Bronchial smooth muscle cell (primary cell): ENCODE data around the gene MAEL. TPM values are rescaled to one million over a fixed set of nuclear protein-coding genes. Genes with fewer than 3 reads are reported as not detected.

Experiments used
- total RNA-seq: library from RNA; depleted of rRNA; stranded (reverse); fragments of >200 nt; gene quantifications from 2 replicates; pipeline ENCODE4 v1.2.1, GENCODE V29; 2014

Gene MAEL
- not detected in 2 replicates for total RNA-seq

DNA sequence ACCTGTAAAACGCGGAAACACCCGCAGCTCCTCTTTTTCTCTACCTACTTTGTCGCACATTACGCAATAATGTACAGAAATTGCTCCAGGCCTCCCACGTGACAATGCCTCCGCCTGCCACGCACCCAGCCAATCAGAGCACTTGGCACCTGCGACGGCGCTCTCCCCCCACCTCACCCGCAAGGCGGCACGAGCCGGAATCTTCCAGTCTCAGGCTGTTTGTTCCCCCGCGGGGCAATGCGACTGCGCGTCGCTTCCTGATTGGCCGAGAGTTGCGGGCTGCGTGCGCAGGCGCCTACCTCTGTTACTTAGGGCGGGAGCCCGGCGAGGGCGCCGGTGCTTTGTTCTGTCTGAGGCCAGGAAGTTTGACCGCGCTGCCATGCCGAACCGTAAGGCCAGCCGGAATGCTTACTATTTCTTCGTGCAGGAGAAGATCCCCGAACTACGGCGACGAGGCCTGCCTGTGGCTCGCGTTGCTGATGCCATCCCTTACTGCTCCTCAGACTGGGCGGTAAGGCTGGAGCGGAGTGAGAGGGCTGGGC lies at the start of gene MAEL:
TSS of gene MAEL (plus strand) at position 307 of the 542 bp plus-strand sequence. CDS start at position 380, 73 bp downstream.

DNA sequence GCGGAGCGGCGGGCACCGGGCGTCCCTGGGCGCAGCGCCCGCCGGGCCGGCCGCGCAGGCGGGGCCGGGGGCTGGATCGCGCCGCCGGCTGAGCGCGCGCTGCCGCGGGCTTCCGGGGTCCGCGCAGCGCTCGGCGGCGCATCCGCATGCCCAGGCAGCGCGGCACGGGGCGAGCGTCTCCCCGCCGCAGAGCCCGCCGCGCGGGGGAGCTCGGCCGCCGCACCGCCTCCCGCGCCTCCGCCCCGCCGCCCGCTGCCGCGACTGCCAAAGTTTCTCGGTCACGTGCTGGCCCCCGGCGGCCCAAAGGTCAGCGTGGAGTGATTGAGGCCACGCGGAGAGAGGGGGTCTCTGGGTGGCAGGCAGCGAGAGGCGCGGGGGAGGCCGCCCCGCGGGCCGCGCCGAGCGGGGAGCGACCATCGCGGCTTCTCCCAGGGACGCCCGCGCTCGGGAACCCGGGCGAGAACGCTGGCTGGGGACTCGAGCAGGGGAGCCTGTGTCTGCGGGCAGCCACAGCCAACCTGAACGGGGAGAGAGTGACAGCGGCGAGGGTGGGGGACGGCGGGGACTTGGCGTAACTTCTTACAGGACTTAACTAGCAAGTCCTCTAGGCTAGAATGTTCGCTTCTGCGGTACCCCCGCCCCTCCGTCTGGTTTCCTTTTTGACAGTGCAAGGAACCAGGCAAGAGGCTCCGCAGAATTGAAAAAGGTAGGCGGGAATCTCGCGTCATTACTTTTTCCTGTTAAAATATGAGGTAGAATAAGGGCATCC lies 13.5 kb upstream of the MAEL start, which contains the start of gene ILDR2:
TSS of gene ILDR2 (minus strand) at position 180 of the 769 bp plus-strand sequence. CDS start 272 bp downstream, outside the sequence.

Other genes starting within 250 kb of the MAEL start
- gene POGK, start 149.8 kb upstream of the MAEL start, total RNA-seq: 13.6 and 14.1 TPM in 2 replicates
- 8.5 and 9.9 TPM in 2 replicates for gene TADA1, start 113.0 kb upstream of the MAEL start, total RNA-seq
- gene ILDR2, start 13.7 kb upstream of the MAEL start, total RNA-seq: not detected in 2 replicates
- not detected in 2 replicates for gene GPA33, start 101.1 kb downstream of the MAEL start, total RNA-seq
- gene STYXL2, start 104.8 kb downstream of the MAEL start, total RNA-seq: not detected in 2 replicates
- gene POU2F1, start 231.6 kb downstream of the MAEL start, total RNA-seq: 2.7 and 3.0 TPM in 2 replicates